Ovary (tissue), 3 donors: ENCODE results near the gene CROCC.

Experiments
- CTCF ChIP-seq, 3 donors: fragments of 450-650 bp in 2 of 3; fragments of 200-600 bp in 1 of 3; IDR thresholded peaks; one replicate each; pipeline versions ENCODE4 v1.5.1 to v1.8.0; 2016 to 2022; ENCODE audit warnings: antibody characterized with exemption in 3 of 3, mild to moderate bottlenecking in 1 of 3
- EP300 ChIP-seq: sonication (generic); formaldehyde crosslinking; IDR thresholded peaks from one replicate; pipeline ENCODE4 v1.6.1; 2017; ENCODE audit warnings: antibody characterized with exemption
- POLR2A ChIP-seq: fragments of 450-650 bp; IDR thresholded peaks from one replicate; pipeline ENCODE4 v1.6.1; 2017; ENCODE audit warnings: antibody characterized with exemption, mild to moderate bottlenecking, moderate library complexity
- donor health status: DM: no; HTN: no; CAD: no.

DNA sequence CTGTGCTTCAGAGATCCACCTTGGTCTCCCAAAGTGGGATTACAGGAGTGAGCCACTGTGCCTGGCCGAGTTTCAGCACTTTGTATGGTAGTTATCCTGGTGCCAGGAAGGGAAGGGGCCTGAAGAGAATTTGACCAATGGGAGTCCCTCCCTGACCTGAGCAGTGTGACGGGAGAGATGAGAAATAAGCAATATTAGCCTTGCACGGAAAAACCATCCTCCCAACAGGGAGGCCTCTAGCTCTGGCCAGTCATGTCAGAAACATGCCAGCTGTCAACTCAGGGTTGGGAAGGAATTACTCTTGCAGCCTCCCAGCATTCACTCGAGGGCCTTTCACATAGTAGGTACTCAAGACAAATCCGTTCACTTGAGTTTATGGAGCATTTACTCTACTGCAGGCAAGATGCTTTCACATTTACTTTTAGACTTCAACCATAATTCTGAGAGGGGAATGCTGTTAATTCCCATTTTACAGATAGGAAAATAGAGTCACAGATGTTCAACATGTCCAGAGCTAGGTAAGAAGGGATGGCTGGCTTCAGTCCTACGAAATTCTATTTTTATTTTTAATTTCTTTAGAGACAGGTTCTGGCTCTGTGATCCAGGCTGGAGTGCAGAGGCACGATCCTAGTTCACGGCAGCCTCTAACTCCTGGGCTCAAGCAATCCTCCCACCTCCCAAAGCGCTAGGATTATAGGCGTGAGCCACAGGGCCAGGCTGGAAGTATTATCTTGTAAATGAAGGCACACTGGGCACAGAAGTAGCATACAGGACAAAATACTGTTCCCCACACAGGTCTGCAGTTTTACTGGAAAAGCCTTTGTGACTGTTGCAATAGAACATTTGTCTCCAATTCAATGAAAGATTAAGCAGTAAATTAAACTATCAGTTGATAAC is 93.2 kb downstream of the CROCC start:
- TF ChIP-seq CTCF (IDR thresholded peaks at IDR 0.05) = no peak
- TF ChIP-seq POLR2A = no peak
- no peak for TF ChIP-seq EP300
